ENCODE data around the gene SERPINB5. TPM values are rescaled to one million over a fixed set of nuclear protein-coding genes. Genes with fewer than 3 reads are reported as not detected.
"Not testable (repeated sequence)": the region's sequence is repeated elsewhere in the genome, so short reads cannot be mapped to it uniquely, and the experiment has no call there.

Gene SERPINB5
- total RNA-seq, 2 donors from 2014 or later = not detected

GRCh38 chr18:63446266-63446665 lies 30.5 kb upstream of the SERPINB5 start:
- Histone ChIP-seq H3K27ac (no peak overlapping the region), H3K4me3 (no peak overlapping the region), H3K9me3 (no peaks in the 10 kb centered on the region), H3K27me3 (no peaks in the 10 kb centered on the region), H3K36me3 (no peaks in the 10 kb centered on the region), H3K4me1 (peaks cover 0 to 3% of the 10 kb centered on the region in 2 donors)
- no peak for TF ChIP-seq CTCF (IDR thresholded peaks at IDR 0.05)
- DNase-seq (ENCODE audit: low spot score) = no peak

- no peak for TF ChIP-seq CTCF (IDR thresholded peaks at IDR 0.05)
- Histone ChIP-seq H3K27me3 (no peaks in the 10 kb centered on the region), H3K9me3 (no peaks in the 10 kb centered on the region), H3K4me1 (peaks cover 0 to 7% of the 10 kb centered on the region in 2 donors), H3K4me3 (no peak overlapping the region), H3K27ac (no peak overlapping the region), H3K36me3 (no peaks in the 10 kb centered on the region)
- no peak for DNase-seq (ENCODE audit: low spot score)
Measured at GRCh38 chr18:63447066-63447465, 29.7 kb upstream of the SERPINB5 start.

GRCh38 chr18:63449426-63449825 lies 27.3 kb upstream of the SERPINB5 start:
- no peak for DNase-seq (ENCODE audit: low spot score)
- Histone ChIP-seq H3K27me3 (no peaks in the 10 kb centered on the region), H3K4me1 (peaks cover 0 to 14% of the 10 kb centered on the region in 2 donors), H3K36me3 (no peaks in the 10 kb centered on the region), H3K4me3 (no peak overlapping the region), H3K27ac (no peak overlapping the region), H3K9me3 (no peaks in the 10 kb centered on the region)
- TF ChIP-seq CTCF (IDR thresholded peaks at IDR 0.05) = no peak

- Histone ChIP-seq H3K27me3 (no peaks in the 10 kb centered on the region), H3K4me1 (peaks cover 0 to 10% of the 10 kb centered on the region in 2 donors), H3K27ac (no peak overlapping the region), H3K36me3 (no peaks in the 10 kb centered on the region), H3K4me3 (no peak overlapping the region), H3K9me3 (no peaks in the 10 kb centered on the region)
- no peak for TF ChIP-seq CTCF (IDR thresholded peaks at IDR 0.05)
- DNase-seq (ENCODE audit: low spot score) = no peak
Measured at GRCh38 chr18:63451799-63452660, 24.7 kb upstream of the SERPINB5 start.

- H3K36me3 ChIP-seq; H3K4me3 ChIP-seq; H3K27ac ChIP-seq; H3K27me3 ChIP-seq; DNase-seq (ENCODE audit: low spot score); H3K9me3 ChIP-seq: not testable (repeated sequence)
- peaks cover 0 to 10% of the 10 kb centered on the region in 2 donors for H3K4me1 ChIP-seq
Measured at GRCh38 chr18:63452751-63453150, 24.0 kb upstream of the SERPINB5 start.

- Histone ChIP-seq H3K9me3 (no peaks in the 10 kb centered on the region), H3K36me3 (no peaks in the 10 kb centered on the region), H3K27ac (no peak overlapping the region), H3K4me3 (no peak overlapping the region), H3K27me3 (no peaks in the 10 kb centered on the region), H3K4me1 (peaks cover 0 to 10% of the 10 kb centered on the region in 2 donors)
- TF ChIP-seq CTCF (IDR thresholded peaks at IDR 0.05) = no peak
- no peak for DNase-seq (ENCODE audit: low spot score)
Measured at GRCh38 chr18:63454497-63454896, 22.3 kb upstream of the SERPINB5 start.

All from right atrium auricular region (tissue), 2 donors.